GM19099 (cell line): ENCODE results near the gene CAMK4.

Experiments
- POLR2A ChIP-seq: IDR thresholded peaks from 3 replicates; pipeline ENCODE4 v1.6.1; 2011; ENCODE audit warnings: low read depth; ENCODE audit not compliant: insufficient read length; ENCODE audit errors: extremely low read depth

The CAMK4 gene

GRCh38 chr5:111224561-111225345 lies 569 bp downstream of the CAMK4 start:
- no peak for TF ChIP-seq POLR2A

- no peak for TF ChIP-seq POLR2A
Measured at GRCh38 chr5:111225926-111226325, 1.7 kb downstream of the CAMK4 start.

GRCh38 chr5:111226556-111226955 lies 2.4 kb downstream of the CAMK4 start:
- TF ChIP-seq POLR2A: no peak

- no peak for TF ChIP-seq POLR2A
Measured at GRCh38 chr5:111227226-111227782, 3.1 kb downstream of the CAMK4 start.

- TF ChIP-seq POLR2A: no peak
Measured at GRCh38 chr5:111227801-111228200, 3.6 kb downstream of the CAMK4 start.

GRCh38 chr5:111228520-111229220 lies 4.5 kb downstream of the CAMK4 start:
- no peak for TF ChIP-seq POLR2A

GRCh38 chr5:111229221-111229835 lies 5.1 kb downstream of the CAMK4 start:
- no peak for TF ChIP-seq POLR2A

GRCh38 chr5:111229871-111230810 lies 6.0 kb downstream of the CAMK4 start:
- TF ChIP-seq POLR2A: no peak

GRCh38 chr5:111231119-111231518 lies 6.9 kb downstream of the CAMK4 start:
- no peak for TF ChIP-seq POLR2A

GRCh38 chr5:111232311-111233051 lies 8.3 kb downstream of the CAMK4 start:
- no peak for TF ChIP-seq POLR2A

- no peak for TF ChIP-seq POLR2A
Measured at GRCh38 chr5:111233052-111233374, 8.8 kb downstream of the CAMK4 start.

- no peak for TF ChIP-seq POLR2A
Measured at GRCh38 chr5:111234125-111234524, 9.9 kb downstream of the CAMK4 start.

GRCh38 chr5:111235635-111236034 lies 11.5 kb downstream of the CAMK4 start:
- TF ChIP-seq POLR2A: no peak

- TF ChIP-seq POLR2A: no peak
Measured at GRCh38 chr5:111236348-111236747, 12.2 kb downstream of the CAMK4 start.
